T follicular helper cell (primary cell): ENCODE measurements around the gene CCDC149.

Experiments used
- DNase-seq: peaks from one replicate; pipeline ENCODE4 v3.0.0-alpha.2; 2020; ENCODE audit warnings: low read depth

Gene CCDC149

DNA sequence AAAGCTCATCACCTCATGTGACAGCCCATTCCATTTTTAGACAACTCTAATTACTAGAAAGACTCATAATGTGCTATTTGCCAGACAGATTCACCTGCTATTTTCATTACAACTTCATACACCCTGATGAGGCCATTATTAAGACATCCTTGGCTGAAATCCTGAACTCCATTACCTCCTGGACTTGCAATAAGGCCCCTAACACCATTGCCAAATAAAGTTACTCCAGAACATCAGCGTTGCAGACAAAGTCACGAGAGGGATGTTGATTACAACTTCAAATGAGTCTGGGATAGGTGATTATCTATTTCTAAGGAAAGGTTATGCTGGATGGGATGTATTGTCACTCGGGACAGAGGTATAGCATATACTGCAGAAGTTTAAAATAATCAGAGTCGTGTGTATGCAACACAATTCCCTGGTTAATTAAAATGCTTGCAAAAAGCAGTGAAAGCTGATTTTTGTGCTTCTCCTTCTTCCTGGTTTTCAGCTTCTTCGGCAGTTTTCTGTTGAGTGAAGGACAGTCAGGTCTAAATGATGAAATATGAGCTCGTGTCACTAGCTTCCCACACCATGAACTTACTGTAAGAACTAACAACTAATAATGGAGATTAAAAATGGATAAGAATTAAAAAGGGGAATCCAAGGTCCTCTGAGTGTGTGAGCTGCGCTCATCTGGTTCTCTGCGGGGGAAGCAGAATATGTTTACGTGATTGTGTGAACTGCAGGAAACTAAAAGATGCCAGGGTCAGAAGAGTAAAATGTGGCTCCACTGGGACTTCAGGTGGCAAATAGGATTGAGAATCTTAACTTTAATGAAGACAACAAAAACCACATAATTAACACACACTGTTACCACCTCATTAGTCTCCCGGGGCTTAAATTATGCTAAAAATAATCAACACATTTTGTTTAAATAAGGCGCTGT is 135.0 kb downstream of the CCDC149 start:
- no peak for DNase-seq

DNA sequence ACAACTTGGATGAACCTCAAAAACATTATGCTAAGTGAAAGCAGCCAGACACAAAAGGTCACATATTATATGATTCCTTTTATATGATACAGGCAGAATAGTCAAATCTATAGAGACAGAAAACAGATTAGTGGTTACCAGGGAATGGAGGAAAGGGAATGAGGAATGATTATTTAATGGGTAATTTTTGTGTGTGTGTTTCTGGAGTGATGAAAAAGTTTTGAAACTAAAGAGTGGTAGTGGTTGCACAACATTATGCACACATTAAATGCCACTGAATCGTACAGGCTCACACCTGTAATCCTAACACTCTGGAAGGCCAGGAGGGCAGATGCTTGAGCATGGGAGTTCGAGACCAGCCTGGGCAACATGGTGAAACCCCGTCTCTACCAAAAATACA is 137.1 kb downstream of the CCDC149 start:
- no peak for DNase-seq

DNA sequence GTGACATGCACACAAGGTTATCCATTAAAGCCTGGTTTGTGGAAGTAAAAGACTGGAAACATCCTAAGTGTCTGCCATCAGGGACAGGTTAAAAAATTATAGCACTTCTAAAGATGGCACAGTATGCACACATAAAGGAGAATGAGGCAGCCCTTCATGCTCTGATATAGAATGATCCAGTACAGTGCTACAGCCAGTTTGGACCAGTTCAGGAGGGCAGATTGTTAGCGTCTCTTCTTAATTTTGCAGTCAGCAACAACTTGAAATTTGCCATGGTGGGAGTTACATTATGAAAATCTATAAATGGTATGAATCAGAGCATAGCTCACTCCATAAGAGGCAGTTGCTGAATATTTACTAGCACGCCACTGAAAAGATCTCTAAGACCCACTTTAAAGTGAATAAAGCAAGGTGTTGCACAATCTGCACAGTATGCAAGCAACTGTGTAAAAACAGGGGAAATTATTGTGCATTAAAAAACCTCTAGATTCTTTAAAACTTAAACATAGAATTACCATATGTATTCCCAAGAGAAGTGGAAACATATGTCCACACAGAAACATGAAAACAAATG is 137.7 kb downstream of the CCDC149 start:
- DNase-seq, result no peak

GRCh38 chr4:24774452-24774851 is 138.4 kb downstream of the CCDC149 start:
- DNase-seq, result no peak

DNA sequence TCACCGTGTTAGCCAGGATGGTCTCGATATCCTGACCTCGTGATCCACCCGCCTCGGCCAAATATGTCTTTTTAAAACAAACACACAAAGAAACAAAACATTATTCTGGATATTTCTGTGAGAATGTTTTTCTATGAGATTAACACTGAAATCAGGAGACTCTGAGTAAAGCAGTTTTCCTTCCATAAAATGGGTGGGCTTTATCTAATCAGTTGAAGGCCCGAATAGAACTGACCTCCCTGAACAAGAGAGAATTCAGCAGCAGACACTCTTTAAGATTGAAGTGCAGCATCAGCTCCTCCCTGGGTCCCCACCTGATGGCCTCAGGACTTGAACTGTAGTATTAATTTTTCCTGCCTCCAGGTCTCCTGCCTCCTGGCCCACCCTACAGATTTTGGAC is 139.9 kb downstream of the CCDC149 start:
- DNase-seq, result no peak

DNA sequence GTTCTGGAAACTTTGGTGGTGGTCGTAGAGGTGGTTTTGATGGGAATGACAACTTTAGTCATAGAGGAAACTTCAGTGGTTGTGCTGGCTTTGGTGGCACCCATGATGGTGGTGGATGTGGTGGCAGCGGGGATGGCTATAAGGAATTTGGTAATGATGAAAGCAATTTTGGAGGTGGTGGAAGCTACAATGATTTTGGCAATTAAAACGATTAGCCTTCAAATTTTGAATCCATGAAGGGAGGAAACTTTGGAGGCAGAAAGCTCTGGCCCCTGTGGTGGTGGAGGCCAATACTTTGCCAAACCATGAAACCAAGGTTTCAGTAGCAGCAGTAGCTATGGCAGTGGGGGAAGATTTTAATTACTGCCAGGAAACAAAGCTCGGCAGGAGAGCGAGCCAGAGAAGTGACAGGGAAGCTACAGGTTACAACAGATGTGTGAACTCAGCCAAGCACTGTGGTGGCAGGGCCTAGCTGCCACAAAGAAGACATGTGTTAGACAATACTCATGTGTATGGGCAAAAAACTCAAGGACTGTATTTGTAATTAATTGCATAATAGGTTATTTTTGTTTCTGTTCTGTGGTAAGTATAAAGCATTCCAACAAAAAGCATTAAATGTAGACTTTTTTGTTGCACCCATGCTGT is 140.7 kb downstream of the CCDC149 start:
- no peak for DNase-seq

GRCh38 chr4:24771241-24771640 is 141.6 kb downstream of the CCDC149 start:
- DNase-seq, result no peak

- no peak for DNase-seq
Observed at GRCh38 chr4:24770667-24771066, 142.2 kb downstream of the CCDC149 start.

DNA sequence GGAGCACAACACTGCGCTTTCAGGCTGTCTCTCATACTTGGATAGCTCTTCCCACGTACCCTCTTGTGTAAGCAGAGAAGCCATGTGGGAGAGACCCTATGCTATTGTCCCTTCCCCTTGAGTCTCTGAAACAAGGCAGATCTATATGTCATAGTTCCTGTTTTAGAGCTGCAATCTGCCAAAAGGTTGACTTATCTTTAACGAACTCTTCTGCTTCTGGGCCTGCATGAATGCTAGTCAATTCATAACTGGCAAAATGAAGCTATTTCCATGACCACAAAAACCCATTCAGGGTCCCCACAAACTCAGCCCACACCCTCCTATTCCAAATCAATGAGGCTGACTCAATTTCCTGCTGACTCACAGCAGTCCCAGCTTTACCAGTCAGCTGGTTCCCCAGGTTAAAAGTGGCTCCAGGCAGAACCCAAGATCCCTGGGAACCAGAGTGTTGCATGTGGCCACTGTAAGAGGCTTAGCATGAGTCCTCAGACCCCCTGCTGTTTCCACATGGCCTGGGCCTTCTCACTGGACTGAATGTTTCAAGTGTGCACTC is 142.7 kb downstream of the CCDC149 start:
- no peak for DNase-seq

DNA sequence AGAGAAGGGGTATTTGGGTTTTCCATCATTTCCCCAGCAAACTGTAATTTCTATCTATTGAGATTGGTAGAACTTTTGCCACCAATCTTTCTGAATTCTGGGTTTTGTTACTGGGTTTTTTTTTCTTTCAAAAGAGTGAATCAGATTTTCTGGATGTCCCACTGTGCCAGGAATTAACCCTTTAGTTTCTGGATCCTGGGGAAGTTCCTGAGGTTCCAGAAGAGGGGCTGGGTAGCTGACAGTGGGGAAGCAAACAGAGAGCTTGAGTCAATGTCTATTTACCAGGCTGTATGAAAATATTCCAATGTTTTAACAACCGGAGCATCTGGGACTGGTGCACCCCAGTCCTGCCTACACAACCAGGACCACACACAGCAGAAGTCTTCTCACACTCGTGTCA is 143.3 kb downstream of the CCDC149 start:
- DNase-seq, result no peak

DNA sequence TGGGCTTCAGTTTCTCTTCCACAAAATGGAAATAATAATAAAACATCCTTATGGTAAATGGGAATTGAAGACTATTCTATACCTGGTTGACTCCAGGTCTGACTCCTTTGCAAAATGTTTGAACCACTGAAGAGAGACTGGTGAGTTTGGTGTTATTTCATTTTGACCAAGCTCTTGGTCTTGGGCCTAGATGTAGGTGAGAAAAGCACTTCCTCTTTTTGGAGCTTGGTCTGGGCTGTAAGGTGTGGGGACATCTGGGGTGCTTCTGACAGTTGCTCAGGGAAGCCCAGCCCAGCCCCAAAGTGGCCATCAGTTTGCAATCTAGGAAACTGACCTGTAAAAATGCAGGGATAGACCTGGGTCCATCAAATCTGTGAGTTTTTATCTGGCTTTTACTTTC is 144.2 kb downstream of the CCDC149 start:
- no peak for DNase-seq

GRCh38 chr4:24768006-24768405 is 144.8 kb downstream of the CCDC149 start:
- no peak for DNase-seq

DNA sequence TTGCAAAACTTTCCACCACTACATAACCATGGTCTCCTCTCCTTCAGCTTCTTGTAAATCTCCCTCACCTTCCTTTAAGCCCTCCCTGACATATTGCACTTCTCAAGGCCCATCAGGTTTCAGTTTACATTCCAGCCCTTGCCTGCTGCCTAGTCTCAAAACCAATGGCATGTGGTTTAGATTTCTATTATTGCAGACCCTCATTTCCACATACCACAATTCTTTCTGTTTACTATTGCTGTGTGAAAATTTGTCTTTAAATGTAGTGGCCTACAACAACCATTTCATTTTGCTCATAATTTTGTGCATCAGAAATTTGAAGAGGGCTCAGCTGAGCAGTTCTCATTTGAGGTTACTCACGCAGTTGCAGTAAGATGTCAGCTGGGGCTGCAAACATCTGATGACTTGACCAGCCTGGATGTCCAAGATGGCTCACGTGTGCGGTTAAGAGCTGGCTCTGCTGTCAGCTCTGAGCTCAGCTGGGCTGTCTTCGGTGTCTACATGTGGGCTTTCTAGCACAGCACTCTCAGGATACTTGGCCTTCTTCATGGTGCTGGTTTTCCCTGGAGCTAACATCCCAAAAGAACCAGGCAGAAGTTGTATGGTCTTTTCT is 147.4 kb downstream of the CCDC149 start:
- DNase-seq, result no peak

DNA sequence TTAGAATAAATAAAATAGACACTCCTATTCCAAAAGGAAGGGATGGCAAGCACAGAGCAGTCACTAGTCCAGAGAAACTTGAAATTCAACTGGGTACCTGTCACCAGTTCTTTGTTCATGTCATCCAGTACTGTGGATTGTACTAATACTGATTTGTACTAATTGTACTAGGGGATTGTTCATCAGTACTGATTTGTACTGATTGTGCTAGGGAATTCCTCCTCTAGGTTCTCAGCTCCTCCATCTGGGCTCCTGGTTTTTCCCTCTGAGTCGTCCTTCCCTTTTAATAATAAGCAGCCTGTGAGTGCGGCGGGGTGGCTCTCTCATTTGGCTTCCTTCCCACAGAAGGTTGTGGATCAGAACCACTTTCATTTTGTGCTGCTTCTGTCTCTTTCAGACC is 148.5 kb downstream of the CCDC149 start:
- DNase-seq, result no peak

DNA sequence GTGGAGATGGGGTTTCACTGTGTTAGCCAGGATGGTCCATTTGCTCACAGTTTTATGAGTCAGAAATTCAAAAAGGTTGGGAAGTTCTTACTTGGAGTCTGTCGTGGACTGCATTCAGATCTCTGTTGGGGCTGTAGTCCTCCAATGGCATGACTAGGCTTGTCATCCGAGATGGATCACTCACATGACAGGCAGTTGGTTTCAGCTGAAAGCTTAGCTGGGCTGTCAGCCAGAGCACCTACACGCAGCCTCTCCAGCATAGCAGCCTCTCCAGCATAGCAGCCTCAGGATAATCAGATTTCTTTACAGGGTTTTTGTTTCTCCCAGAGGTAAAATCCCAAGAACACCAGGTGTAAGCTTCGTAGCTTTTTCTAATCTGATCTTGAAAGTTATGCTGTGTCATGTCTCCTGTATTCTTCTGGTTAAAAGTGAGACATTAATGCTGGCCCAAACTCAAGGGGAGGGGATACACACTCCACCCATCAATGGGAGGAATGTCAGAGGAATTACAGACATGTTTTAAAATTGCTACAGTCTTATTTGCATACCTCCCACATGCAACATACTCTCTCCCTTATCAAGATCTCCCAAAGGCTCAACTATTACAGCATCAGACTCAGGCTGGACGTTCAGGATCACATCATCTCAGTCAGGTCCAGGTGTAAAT is 149.1 kb downstream of the CCDC149 start:
- no peak for DNase-seq
